Stimulated activated CD4-positive, alpha-beta T cell treated with anti-CD3 and anti-CD28 coated beads, Interleukin-2, amount 100 ng/mL, for 4 hours (primary cell): ENCODE results near the gene COA1.
"Not testable (repeated sequence)": the region's sequence is repeated elsewhere in the genome, so short reads cannot be mapped to it uniquely, and the experiment has no call there.

Source experiments
- DNase-seq: peaks from one replicate; pipeline ENCODE4 v3.0.0-alpha.2; 2020; ENCODE audit warnings: low read depth

COA1 gene

DNA sequence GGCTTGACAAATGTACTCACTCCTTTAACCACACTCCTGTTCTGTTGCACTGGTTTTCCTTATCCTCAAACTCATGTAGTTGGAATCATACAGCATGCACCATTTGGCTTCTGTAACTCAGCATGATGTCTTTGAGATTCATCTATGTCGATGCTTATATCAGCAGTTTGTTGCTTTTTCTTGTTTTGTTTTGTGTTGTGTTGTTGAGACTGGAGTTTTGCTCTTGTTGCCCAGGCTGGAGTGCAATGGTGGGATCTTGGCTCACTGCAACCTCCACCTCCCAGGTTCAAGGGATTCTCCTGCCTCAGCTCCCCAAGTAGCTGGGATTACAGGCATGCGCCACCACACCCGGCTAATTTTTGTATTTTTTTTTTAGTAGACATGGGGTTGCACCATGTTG, 101.5 kb downstream of the COA1 start:
- not testable (repeated sequence) for DNase-seq

DNA sequence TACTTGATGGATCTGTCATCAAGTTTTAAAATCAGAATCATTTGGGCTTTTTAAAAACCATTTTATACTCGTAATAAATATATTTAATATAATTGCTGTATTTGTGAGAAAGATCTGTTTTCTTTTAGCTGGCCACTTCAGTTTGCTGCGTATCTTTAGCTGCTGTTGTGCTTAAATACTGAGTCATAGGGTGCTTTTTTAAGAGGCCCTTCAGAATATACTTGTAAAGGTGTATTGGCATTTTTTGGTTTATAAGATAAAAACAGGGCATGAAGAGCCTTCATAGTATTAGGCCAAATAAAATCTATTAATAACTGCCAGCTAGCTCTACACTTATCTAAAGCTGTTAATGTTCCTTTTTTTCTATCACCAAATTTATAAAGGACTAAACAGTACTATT, 102.6 kb downstream of the COA1 start:
- DNase-seq = no peak

DNA sequence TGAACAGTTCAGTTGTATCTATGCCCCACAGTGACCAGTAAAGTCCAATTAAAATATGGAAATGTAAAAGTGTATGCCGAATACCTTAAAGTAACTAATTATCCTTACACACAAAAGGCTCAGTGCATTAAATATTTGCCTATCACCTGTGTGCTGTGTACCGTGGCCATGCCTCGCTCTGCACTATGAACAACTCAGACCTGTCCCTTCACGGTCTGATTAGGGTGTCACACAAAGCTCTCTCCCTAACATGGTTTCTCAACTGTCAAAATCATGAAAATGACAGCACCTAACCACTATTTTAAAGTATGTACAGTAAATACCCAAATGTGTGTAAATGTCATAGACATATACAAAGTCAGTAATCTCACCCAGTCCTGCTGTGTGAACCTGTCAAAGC, 103.3 kb downstream of the COA1 start:
- no peak for DNase-seq

DNA sequence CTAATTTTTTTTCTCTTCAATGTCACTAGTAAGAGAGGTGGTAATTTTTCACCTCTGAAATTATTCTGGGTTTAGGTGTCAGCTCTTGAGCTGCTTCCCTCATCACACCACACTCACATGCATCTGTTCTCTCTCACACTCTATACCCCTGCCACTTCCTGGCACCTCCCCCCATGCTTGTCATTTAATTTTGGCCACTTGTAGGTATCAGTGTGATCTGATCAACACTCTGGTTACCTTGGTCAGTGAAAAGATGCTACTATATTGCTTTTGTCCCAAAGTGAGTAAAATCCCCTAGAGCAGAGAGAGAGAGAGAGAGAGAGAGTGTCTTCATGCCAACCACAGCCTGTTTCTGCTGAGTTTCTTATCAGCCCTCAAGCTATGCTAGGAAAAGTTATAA, 103.9 kb downstream of the COA1 start:
- no peak for DNase-seq

DNA sequence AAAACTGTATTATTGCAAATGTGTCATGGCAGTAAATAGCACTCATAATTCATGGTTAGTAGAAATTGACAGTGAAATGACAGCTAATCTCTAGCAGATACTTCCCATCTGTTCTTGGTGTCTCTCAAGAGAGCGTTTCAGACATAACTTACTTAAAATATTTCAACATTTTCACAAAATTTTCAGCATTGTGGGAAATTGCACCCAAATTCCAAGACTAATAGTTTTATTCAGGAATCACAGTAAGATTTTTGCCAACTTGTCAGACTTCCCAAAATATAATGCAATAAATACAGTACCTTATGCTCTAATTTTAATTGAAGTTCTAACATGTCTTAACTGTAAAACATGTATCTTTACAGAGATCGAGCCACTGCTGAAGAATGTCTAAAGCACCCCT, 105.2 kb downstream of the COA1 start:
- no peak for DNase-seq

DNA sequence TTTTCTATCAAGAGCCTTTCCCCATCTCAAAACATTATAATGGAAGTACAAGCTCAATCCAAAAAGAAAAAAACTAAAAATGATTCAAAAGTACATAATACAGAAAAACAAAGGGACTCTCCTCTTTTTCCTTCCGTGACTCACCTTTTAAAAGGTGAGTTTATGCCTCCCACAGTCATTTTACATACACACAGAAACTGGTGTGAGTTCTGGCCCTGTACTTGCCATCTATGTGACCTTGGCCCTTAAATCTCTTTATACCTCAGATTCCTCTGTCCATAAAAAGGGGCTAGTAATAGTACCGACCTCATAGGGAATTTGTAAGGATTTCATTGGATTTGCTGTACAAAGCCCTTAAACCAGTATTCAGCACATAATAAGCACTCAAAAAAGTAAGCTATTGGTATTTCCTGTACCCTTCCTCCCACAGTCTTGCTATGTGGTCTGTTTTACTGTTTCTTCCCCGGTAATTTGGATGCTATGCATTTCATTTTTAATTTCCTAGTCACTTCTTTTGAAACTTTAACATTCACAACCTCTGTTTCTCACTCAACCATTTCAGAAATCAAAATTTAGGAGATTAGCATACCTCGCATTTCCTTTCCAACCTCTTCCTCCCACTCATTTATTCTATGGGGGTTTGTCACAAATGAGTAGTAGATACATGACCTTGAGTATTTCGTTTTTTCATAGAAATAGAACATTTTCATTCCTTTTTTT, 107.4 kb downstream of the COA1 start:
- DNase-seq = no peak

DNA sequence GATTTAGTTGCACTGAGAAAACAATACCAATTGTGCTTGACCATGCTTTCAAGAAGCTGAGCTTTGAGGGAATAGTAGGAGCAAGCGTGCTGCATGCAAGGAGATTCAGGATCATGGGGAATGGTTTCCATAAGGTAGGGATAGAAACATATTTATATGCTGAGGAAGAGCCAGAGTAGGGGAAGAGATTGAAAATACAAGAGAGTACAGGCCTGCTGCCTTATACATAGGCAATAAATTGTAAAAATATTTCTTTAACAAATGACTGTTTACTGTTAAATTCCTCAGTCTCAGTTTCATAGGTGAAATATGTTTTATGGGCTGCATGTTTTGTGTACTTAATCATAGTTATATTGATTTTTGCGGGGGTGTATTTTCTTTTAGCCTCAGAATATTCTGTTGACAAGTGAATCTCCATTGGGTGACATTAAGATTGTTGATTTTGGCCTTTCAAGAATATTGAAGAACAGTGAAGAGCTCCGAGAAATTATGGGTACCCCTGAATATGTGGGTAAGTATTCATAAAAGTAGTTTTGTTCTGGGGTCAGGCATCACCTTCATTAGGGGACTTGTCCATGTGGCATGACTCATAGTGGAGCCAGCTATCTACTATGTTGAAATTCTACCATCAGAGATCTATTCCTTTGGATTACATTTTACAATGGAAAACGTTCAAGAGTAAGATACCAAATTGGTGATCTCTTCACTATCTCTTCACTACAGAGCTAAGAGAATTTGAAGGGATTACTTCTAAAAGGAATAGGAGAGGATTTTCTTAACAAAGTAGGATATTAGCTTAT, 109.9 kb downstream of the COA1 start:
- no peak for DNase-seq

DNA sequence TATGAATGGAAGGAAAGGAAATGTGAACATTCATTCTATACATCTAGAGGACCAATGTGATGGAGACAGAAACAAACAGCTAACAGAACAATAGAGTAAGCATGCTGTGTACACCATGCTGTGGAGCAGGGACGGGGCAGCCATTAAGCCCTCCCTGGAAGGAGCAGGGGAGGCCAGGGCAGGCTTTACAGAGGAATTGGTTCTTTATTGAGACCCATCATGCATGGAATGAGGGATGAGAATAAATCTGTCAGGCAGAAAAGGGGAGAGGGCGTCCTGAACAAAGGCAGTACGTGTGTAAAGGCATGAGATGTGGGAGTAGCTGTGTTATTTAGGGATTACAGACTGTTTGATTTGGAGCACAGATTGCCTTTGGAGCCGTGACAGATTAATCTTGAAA, 111.2 kb downstream of the COA1 start:
- no peak for DNase-seq

DNA sequence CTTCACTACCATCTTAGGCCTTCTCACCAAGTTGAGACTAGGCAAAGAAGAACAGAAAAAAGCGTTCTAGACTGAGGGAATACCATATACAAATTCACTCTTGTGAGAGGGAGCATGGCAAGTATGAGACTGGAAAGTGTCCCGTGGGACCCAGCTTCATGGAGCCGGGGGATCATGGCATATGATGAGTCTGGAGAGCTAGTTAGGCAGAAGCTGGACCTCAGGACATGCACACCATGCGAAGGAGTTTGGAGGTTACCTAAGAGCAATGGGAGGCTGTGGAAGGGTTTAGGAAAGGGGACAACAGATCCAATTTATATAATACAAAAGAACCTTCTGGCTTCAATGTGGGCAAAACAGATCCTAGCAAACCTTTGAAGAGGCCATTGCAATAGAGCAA, 112.3 kb downstream of the COA1 start:
- no peak for DNase-seq

DNA sequence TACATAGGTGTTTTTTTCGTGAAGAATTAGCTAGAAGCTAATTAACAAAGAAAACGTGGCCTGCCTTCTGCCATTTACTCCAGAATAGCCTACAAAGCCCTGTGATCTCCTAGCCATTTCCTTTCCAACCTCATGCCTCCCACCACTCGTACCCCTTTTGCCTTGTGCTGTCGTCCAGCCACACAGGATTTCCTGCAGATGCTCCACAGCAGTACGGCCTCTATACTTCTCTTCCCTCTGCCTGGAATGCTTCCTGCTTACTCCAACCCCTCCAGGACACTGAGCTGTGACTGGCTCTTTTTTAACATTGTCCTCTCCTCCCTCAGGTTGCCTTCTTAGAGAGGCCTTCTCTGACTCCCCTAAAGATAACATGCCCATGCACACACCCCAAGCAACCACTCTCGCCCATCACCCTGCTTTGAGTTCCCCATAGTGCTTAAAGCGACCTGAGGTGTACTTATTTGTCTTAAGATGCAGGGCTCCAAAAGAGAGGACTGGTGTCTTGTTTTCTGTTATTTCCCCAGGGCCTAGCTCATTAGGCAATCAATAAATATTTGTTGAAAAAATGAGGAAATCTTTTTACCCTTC, 113.7 kb downstream of the COA1 start:
- DNase-seq = no peak

DNA sequence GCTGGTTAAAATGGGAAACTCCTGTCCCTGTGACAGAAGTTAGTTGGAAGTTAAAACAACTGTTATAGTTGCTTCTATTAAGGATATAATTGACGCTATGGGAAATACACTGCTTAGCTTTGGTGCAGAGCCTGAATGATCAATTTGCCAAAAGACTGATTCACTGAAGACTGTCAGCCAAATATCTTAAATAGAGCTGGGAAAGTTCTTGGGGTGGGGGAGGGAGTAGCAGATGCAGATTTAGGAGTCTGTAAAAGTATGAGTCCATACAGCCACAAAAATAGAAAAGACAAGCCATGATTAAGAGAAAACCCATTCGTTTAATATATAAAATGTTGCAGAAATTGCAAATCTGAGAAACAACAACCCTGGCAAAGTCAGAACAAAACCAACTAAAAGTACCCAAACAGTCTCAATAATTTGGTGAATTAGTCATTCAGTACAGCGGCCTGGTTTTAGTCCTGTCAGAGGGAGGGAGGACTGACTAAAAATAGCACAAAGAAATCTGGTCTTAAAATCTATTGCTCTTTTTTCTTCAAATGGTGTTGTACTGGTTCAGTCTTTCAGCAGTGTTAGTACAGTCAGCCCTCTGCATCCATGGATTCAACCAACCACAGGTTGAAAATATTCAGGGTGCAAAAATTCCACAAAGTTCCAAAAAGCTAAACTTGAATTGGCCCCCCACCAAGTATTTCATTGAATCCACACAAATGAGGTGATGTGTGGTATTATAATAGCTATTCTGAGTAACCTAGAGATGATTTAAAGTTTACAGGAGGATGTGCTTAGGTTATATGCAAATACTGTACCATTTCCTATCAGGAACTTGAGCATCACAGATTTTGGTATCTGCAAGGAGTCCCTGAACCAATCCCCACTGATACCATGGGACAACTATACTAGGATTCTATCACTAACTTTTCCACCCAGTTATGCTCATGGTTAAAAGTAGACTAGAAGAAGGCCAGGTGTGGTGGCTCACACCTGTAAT, 116.4 kb downstream of the COA1 start:
- DNase-seq = no peak

DNA sequence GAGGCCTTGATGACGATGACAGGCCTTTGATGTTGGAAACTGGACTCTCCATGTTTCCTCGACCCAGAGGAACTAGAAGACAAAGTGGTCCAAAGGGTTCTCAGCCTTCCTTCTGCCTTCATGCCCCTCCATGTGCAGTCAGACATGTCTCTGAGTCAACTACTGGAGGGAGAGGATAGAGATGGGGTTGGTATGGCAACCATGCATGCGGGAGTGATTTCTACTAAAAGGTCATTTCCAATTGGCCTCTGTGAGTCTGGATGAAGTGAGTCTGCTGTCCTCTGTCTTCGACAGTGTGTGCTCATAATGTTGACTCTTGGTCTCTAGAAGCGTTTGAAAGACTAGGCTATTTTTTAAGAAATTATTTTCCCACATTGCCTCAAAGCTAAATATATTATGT, 117.2 kb downstream of the COA1 start:
- no peak for DNase-seq

DNA sequence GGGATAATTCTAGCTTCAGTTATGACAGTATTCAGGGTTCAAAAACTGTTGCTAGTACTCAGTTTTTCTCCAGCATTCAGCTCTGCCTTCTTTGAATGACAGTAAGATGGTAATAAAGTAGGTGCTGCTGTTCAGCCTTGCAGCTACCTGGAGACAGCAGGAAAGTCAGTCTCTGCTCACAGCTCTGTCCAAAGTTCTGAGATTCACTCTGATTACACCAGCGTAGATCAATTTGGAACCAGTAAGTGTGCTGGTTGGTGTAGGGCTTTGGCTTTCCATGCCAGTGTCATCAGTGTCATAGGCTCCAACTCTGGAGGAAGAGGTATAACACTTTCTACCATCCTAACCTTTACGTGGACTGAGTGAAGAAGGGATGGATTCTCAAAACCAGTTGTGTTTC, 120.2 kb downstream of the COA1 start:
- DNase-seq = no peak

DNA sequence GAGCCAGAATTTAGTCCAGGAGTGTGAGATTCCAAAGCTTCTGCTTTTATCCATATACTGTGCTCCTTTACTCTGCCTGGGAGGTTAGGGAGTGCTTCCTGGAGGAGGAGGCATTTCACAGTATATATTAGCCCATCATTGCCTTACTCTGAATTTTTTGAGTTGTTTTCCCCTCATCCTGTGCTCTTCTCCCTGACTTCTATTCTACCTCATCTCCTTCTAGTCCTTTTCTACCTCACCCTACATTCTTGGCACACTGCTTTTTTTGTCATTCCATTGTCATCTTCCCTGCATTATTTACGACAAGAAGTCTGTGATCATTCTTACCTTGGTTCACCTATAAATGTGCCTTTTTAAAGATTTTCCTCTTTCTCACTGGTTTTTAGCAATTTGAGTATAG, 125.1 kb downstream of the COA1 start:
- no peak for DNase-seq

DNA sequence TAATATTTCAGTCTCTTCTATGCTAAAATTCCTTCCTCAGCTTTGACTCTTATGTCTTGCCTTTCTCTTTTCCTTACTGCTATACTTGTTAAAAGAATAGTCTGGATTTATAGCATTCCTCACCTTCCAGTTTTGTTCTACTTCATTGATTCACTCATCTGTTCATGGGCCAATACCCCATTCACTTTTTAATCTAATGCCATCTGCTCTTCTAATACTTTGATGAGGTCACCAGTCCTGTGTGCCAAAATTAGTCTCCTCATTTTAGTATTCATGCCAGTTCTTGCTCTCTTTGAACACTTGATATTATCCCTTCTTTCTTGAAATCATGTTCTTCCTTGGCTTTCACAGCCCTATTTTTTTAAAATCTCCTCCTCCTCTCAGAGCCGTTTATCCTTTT, 127.1 kb downstream of the COA1 start:
- no peak for DNase-seq

DNA sequence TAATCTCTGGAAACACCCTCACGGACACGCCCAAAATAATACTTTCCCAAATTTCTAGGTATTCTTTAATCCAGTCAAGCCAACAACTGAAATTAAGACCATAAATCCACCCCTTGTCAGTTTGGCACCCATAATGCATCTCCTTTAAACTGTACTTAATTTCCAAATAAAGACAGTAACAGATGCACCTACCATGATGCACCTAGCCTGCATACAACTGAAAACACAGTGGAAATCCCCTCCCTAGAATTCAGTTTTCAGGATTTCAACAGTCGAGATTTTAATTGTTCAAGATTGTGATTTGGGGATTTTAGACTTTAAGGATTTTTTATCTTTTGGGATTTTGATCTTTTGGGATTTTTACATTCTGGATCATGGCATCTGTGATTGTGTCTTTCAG, 129.3 kb downstream of the COA1 start:
- DNase-seq = no peak

DNA sequence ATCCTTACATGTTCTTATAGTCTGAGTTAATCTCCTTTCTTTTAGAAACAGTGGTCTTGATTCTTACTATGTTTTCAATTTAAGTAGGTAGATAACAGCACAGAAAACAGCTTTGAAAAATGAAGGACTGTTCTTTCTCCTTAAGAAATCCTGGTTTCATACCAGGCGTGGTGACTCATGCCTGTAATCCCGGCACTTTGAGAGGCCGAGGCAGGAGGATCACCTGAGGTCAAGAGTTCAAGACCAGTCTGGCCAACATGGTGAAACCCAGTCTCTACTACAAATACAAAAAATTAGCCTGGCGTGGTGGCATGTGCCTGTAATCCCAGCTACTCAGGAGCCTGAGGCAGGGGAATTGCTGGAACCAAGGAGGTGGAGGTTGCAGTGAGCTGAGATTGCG, 132.9 kb downstream of the COA1 start:
- not testable (repeated sequence) for DNase-seq

DNA sequence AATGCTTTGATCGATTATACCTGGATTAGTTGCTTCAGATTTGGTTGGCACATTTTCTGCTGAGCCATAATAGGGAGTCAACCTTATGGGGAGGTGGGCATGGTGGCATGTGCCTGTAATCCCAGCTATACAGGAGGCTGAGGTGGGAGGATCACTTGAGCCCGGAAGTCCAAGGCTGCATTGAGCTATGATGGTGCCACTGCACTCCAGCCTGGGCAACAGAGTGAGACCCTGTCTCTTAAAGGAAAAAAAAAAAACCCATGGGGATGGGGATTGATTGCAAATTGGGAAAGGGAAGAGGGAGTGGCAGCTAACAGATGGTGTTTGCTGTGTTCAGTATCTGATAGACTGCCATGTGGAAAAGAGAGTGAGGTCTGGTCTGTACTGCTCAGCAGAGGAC, 135.3 kb downstream of the COA1 start:
- DNase-seq = no peak

DNA sequence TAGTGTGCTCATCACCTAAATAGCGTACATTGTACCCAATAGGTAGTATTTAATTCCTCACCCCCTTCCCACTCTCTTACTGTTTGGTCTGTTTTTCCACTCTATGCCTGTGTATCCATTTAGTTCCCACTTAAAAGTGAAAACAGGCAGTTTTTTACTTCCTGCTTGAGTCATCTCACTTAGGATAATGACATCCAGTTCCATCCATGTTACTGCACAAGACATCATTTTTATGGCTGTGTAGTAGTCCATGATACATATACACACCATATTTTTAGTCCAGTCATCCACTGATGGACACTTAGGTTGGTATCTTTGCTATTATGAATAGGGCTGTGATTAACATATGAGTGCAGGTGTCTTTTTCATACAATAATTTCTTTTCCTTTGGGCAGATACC, 136.3 kb downstream of the COA1 start:
- DNase-seq = no peak

DNA sequence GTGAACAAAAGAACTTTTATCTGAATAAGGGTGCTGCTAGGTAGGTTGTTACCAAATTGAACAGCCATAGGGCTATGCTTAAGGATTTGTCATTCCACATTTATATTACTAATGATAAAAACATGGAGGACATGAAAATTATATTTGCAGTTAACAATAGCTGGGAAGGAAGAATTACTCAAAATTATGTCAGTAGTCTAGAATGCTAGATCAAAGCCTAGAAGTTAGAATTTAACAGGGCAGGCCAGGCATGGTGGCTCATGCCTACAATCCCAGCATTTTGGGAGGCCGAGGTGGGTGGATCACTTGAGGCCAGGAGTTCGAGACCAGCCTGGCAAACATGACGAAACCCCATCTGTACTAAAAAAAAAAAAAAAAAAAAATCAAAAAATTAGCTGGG, 137.0 kb downstream of the COA1 start:
- DNase-seq = no peak

DNA sequence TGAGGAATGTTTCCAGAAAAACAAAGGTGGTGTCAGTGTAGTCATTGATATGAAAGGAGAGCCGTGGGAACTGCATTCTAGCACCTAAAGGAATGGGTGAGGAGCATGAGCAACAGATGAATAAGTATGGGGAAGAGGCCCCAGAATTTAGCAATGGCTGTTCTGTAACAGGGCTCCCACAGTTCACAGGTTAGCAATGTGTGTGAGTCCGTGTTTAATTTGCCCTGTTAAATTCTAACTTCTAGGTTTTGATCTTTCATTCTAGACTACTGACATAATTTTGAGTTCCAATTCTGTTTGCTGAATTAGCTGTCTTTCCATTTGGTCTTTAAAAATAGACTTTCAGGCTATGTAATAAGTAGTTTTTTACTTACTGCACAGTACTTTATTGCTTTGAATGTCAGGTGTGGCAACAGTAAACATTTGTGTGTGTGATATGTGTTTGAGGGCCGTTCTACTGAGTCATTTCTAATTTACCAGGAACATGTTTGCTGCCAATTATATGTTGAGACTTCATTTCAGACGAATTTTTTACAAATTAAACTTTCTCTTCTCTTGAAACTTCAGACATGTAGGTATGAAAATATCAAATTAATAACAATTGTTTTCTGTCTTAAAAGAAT, 137.7 kb downstream of the COA1 start:
- DNase-seq = no peak
